GM18526 (cell line): Measurements from ENCODE around the gene PTGIS.

Experiments used
- POLR2A ChIP-seq: IDR thresholded peaks from 3 replicates; pipeline ENCODE4 v1.6.1; 2011; ENCODE audit not compliant: insufficient read length; ENCODE audit errors: extremely low read depth

The PTGIS gene

DNA sequence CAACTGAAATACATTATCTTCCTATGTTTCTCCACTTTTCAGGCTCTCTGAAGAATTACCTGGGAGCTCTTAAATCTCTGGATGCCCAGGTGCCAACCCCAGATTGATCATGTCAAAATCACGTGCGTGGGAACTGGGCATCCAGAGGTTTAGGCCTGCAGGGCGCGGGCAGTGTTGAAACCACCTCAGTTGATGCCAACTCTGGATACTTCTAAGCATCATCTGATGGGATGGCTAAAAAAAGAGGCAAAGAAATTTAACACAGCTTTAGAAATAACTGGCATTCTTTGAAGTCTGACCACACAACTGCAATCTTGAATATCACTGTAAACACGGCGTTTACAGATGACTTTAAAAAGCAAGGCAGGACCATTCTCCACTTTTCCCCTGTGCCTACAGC is 41.9 kb downstream of the PTGIS start:
- TF ChIP-seq POLR2A, result no peak

DNA sequence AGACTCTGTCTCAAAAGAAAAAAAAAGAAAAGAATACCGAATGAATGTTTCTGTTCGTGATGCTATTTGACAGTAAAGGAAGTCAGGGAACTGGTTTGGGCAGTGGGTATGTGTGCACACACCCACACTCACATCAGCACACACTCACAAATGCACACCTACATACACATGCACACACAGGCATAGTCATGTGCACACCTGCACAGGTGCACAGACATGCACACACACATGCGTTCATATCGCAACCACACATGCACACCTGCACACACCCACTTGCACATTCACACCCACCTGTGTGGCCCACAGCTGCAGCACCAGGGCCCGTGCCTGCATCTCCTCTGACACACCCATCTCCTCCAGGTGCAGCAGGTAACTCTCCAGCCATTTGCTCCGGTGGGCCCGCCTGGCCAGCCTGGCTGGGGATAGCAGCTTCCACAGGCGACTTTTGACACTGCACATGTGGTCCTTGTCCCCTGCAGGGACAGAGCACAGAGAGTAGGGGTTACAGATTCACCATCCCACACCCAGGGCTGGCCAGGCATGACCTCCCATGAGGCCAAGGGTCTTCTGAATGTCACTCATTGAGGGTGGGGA is 44.1 kb downstream of the PTGIS start:
- no peak for TF ChIP-seq POLR2A

DNA sequence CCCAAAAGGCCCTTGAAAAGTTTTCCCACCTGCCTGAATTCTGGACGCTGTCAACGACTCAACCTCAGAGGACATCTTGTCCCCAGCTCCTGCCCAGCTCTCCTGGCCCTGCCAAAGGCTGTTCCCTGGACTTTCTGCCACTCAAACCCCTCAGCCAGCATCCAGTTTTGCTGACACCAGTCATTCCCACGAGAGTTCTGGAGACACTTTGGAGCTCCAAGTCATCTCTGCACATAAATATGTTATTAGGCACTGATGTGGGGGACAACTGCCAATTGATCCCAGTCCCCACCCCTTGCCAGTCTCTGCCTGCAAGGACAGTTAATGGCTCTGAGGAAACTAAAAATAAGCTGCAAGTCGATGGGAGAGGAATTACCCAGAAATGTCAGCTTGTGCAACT is 46.6 kb downstream of the PTGIS start:
- no peak for TF ChIP-seq POLR2A

DNA sequence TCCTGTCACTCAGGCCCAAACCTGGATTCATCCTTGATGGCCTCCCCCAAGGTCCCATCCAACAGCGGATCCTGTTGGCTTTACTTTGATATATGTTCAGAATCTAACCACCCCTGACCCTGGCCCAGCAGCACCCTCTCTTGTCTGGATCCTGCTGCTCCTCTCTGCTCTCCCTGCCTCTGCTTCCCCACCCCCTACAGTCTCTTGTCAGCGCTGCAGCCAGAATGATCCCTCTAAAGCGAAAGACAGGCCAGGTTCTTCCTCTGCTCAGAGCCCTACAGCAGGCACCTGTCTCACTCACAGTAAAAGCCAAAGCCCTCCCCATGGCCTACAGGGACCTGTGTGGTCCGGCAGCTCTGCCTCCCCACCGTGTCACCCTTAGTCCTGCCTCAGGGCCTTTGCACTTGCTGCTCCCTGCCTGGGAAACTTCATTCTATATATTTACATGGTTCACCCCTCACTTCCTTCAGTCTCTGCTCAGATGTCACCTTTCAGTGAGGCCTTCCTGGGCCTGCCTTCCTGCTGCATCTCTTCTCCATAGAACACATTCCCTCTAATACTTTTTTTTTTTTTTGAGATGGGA is 48.1 kb downstream of the PTGIS start:
- no peak for TF ChIP-seq POLR2A

DNA sequence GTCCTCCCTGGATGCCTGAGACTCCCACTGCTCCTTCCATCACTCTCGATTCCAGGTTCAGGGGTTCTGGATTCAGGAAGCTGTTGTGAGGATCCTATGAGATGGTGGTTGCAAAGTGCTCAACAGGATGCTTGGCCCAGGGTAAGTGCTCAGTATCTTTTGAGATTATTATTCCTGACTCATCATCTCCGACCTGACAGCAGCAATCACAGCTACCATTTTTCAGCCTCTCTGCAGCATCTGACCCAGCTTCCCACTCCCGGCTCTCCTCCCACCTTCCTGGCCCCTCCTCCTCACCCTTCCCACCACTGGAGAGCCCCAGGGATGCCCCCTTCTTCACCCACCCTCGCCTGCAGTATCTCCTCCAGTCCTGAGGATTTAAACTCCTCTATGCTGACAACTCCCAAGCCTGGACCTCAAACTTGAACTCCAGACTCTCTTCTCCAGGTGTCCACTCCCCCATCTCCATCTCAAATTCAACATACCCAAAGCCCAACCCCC is 48.7 kb downstream of the PTGIS start:
- TF ChIP-seq POLR2A, result no peak

DNA sequence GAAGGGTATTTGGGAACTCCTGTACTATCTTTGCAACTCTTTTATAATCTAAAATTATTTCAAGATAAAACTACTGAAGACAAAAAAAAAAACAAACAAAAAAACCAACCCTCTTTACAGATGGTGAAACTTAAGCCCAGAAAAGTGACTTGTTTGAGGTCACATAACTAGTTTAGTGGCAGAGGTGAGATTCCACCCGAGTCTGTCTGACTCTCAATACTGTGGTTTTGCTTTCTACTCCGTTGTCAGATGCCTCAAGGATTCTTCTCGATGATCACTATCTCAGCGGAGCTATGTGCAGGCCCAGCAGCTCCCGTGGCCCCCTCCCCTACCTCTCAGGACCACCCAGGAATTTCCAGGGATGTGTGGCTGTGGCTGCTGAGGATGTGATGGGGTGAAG is 49.4 kb downstream of the PTGIS start:
- no peak for TF ChIP-seq POLR2A

DNA sequence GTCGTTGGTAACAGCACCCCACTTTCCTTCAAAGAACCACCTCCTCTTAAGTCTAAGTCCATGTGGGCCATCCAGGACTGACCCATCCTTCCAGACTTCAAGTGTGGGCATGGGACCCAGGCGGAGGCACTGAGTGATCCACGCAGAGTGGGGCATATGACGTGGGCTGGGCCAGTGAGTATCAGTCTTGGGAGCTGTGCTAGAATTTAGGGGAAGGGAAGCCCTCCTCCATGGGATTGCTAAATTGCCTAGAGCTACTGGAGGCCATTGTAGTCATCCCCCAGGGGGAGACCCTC is 50.2 kb downstream of the PTGIS start:
- no peak for TF ChIP-seq POLR2A

DNA sequence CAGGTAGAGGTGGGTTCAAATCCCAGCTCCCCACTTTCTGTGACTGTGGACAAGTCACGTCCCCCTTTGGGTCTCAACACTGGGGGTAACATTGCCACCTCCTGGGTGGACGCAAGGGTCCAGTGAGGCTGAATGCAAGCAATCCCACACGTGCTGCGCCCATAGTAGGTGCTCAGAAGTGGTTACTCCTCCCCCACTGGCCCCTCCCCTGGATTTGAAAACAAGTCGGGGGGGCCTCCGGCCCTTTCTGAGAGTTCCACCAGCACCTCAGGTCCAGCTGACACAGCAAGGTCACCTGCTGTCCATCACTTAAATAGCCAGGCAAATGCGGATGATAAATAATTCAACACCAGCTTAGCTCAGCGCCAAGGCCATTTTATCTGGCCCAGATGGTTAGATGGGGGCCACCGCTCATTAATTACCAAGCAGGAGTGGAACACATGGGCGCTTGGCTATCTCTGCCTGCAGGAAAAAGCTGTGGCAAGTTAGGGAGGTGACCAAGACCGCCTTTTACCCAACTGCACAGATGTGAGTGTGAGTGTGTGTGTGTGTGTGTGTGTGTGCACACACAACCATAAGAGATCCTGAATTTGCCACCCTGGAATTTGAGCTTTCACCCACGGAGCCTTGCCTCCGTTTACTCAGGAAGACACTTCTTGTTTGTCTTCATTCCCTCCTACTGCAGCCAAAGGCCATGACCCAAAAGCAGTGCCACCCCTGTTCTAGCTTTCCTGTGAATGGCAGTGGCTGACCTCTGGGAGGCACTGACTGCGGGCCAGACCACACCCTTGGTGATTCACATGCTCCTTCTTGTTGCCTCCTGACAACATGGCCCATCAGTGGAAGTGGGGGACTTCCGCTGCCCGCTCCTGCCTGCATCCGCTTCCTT is 50.8 kb downstream of the PTGIS start:
- TF ChIP-seq POLR2A, result no peak

DNA sequence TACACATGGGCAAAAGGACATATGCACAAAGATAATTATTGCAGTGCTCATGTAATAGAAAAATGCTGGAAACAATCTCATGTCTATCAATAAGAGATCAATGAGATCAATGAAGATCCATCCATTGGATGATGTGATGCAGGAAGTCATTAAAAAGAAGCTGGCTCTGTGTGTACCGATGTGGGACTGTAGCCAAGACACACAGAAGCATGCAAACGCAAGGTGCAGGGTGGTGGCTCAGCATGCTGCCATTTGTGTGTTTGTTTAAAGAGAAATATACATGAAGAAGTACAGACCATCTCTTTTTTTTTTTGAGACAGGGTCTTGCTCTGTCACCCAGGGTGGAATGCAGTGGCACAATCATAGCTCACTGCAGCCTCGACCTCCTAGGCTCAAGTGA is 52.4 kb downstream of the PTGIS start:
- no peak for TF ChIP-seq POLR2A

DNA sequence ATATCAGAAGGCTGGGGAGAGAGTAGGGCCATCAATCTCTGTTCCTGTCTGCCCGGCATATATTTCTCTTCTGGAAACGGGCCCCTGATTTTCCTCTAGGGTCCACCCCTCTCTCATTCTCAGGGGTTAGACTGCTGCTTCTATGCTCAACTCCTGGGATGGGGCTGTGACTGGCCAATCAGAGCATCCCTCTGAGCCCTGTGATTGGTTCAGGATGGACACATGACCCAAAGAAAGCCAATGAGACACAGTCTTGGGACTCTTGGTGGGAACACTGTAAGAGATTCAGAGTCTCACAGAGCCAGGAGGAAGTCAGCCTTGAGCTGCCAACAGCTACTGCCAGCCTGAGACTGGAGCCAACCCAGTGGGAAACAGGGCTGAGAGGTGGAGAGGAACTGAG is 54.4 kb downstream of the PTGIS start:
- no peak for TF ChIP-seq POLR2A

DNA sequence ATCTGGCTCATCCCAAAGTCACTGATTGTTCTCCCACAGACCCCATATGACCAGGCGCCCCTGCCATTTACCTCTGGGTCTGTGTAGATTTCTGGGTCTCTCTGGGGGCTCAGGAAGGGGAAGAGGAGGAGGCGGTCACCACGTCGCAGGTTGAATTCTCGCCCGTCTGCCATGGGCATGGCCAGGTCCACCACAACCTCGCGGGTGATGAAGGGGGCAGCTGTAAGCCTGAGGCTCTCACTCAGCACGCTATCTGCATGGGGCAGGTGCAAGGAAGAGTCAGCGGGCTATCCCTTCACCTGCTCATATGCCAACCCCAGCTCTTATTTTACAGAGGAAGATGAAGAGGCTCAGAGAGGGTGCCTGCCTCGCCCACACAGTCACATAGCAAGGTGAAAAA is 54.9 kb downstream of the PTGIS start:
- TF ChIP-seq POLR2A, result no peak

DNA sequence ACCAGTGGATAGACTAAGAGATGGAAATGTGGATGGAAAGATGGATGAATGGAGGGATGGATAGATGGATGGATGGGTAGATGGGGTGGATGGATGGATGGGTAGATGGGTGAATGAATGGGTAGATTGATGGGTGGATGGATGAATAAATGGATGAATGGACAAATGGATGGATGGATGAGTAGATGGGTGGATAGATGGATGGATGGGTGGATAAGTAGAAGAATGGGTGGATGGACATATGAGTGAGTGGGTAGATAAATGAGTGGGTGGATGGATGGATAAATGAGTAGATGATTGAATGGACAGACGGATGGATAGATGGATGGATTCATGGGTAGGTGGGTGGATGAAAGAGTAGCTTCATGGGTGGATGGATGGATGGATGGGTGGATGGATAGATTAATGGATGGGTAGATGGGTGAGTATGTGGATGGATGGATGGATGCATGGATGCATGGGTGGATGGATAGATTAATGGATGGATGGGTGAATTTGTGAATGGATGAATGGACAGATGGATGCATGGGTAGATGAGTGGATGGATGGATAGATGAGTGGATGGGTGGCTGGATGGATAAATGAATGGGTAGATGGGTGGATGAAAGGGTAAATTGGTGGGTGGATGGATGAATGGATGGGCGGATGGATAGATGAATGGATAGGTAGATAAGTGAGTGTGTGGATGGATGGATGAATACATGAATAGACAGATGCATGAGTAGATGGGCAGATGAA is 56.0 kb downstream of the PTGIS start:
- no peak for TF ChIP-seq POLR2A

DNA sequence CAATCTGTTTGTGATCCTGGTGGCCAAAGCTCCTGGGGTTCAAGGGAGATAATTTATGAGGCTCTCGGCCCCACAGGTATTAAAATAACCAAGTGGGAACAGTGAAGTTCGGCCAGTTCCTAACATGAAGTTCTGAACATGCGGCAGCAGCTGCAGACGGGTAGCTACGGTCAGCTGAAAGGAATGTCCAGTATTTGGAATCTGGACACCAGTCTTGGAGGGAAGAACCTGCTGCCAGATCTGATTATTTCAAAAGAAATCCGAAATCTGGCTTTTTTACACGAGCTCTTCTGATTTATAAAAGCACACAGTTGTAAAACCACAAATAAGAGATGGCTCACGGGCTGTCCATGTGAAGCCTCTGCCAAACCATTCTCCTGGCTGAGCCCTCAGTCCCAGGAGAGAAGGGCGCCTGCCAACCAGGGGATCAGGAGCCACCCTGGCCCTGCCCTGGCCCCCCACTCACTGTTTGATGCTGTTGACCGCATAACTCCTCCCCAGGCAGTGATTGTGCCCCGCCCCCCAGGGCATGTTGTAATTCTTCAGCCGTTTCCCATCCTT is 57.3 kb downstream of the PTGIS start:
- TF ChIP-seq POLR2A, result no peak

DNA sequence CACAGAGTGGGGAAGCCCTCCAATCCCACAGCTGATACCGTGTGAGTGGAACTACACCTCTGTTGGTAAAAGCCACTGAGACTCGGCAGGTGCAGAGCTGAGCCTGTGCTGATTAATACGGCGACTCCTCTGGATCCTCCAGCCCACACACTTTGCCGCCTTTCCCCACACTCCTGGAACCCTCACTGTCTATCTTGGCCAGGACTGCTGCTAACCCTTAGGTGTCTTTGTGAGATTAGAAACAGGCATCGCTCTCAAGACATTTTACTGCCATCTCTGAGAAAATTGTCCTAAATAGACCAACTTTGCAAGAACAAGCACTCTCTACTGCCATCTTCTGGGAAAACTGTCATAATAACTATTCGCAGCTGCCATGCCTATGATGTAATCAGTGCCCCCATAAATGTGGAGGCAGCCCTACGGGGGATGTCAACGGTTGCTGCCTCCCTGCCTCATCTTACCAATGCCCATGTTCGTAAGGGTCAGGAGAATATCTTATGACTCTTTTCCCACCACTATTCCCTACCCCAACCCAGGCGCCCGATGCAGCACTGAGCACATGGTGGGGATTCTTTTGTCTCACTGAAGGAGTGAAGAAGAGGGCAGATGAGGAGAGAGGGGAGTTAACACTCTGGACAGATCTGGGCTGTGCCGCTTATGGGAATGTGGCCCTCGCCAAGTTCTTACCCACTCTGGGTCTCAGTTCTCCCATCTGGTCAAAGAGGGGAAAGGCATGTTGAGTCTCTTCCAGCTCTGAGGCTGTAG is 59.3 kb downstream of the PTGIS start:
- TF ChIP-seq POLR2A, result no peak
